ENCODE measurements around the gene RHOG. TPM values are rescaled to one million over a fixed set of nuclear protein-coding genes. Genes with fewer than 3 reads are reported as not detected.
A peak's percentile ranks its signal among the peaks of the same experiment; 100 is the strongest.

Gene RHOG
- total and polyA plus RNA-seq, 9 of the 15 experiments (the other 6 are each of a cell fraction or from before 2014, with no cell fraction given): 22.6 to 162 (median 80.3) TPM

GRCh38 chr11:3854977-3855807 lies 14.4 kb upstream of the RHOG start, which contains the start of gene STIM1 (continued):
- TF ChIP-seq ZNF12 (CRISPR knock-in tag; IDR thresholded peaks at IDR 0.05) (no peak), HDGF (IDR thresholded peaks at IDR 0.05) (no peak), SNRNP70 (optimal IDR thresholded peaks at IDR 0.05; ENCODE audit: low read depth, low read length) (no peak), JUND (IDR thresholded peaks at IDR 0.05; ENCODE audit: borderline replicate concordance, low read depth, low read length) (peak; percentile 41; the same call in 1 of the 2 replicates), JUND (tag; IDR thresholded peaks at IDR 0.05; ENCODE audit: borderline replicate concordance, low read depth, low read length) (no peak; the same call in 2 of the 3 replicates), ZNF79 (CRISPR knock-in tag; IDR thresholded peaks at IDR 0.05; ENCODE audit: low read depth) (no peak), HIVEP1 (CRISPR knock-in tag; IDR thresholded peaks at IDR 0.05) (no peak), ARID2 (IDR thresholded peaks at IDR 0.05) (peak; percentile 48; the same call in 1 of the 2 replicates), CBFA2T2 (conservative IDR thresholded peaks at IDR 0.05) (no peak), ZBTB43 (CRISPR knock-in tag; IDR thresholded peaks at IDR 0.05) (no peak), ZFP1 (CRISPR knock-in tag; IDR thresholded peaks at IDR 0.05) (no peak), GTF2E2 (tag; IDR thresholded peaks at IDR 0.05) (no peak), JUN (IDR thresholded peaks at IDR 0.05; ENCODE audit: borderline replicate concordance, low read depth, low read length) (0 out of 2 replicates have a peak, but pooled peaks have one; percentile 9), JUN (CRISPR knock-in tag; IDR thresholded peaks at IDR 0.05; ENCODE audit: borderline replicate concordance) (no peak), STAG1 (CRISPR knock-in tag; IDR thresholded peaks at IDR 0.05; ENCODE audit: borderline replicate concordance) (peak; percentile 27; the same call in 1 of the 2 replicates), ZNF785 (CRISPR knock-in tag; IDR thresholded peaks at IDR 0.05) (no peak), ZNF609 (CRISPR knock-in tag; IDR thresholded peaks at IDR 0.05; ENCODE audit: borderline replicate concordance) (peak; percentile 26; the same call in 1 of the 2 replicates), PTTG1 (tag; IDR thresholded peaks at IDR 0.05; ENCODE audit: low read depth) (no peak), TBL1XR1 (IDR thresholded peaks at IDR 0.05; ENCODE audit: low read length in 2 of 2) (peak in 1 of 2 experiments; percentile 32; a peak in 1 of 4 replicates), ZBTB7A (IDR thresholded peaks at IDR 0.05; ENCODE audit: borderline replicate concordance, control insufficient read depth, low read depth, low read length) (peak; percentile 89), DEAF1 (CRISPR knock-in tag; IDR thresholded peaks at IDR 0.05) (peak; percentile 80)

Measured in K562 (cell line).